GM21619 (cell line): ENCODE data around the gene MTERF1.
"Not testable (repeated sequence)": the region's sequence is repeated elsewhere in the genome, so short reads cannot be mapped to it uniquely, and the experiment has no call there.

Experiments used
- ATAC-seq: cut with Tn5 transposase; IDR thresholded peaks from one replicate; pipeline ENCODE4 v1.9.1; 2021; ENCODE audit not compliant: unreplicated experiment

MTERF1 gene, protein sequence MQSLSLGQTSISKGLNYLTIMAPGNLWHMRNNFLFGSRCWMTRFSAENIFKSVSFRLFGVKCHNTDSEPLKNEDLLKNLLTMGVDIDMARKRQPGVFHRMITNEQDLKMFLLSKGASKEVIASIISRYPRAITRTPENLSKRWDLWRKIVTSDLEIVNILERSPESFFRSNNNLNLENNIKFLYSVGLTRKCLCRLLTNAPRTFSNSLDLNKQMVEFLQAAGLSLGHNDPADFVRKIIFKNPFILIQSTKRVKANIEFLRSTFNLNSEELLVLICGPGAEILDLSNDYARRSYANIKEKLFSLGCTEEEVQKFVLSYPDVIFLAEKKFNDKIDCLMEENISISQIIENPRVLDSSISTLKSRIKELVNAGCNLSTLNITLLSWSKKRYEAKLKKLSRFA

DNA sequence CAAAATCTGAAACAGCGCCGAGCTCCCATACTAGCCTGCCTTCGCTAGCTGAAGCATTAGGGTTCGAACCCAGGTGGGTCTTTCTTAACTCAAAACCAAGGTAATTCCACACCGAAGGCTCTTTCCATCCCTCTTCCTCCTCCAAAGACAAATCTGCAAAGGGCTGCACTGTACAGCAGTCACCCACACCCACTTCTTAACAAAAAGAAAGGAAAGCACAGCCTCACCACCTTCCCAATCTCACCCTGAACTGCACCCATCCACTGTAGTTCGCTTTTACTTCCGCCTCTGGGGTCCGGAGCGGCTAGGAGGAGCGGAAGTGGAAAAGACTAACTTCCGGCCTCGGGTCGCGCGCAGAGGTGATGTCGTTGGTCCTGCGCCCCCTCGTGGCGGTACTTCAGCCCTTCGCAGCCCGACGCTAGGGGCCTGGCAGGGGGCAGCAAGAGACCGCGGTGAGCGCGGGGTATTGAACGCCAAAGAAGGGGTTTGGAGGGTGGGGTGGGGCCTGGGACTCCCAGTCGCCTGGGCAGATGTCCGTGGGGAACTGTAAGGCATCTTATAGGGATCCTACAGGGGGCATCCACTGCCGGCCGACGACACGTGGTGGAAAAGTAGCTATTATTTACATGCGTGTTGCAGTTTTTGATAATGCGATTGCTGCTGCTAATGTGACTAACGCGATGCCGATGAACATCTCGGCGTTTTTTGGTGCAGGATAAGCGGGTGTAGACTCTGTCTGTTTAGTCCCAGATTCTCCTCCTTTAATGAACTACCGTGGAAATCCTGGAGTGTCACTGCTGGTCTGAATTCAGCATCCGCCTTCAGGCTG, at the start of gene MTERF1:
Gene MTERF1, minus strand, starts transcription at position 290 of the 829 bp plus-strand sequence. CDS start 619 bp downstream, outside the sequence.
- peak; percentile 98 for ATAC-seq

DNA sequence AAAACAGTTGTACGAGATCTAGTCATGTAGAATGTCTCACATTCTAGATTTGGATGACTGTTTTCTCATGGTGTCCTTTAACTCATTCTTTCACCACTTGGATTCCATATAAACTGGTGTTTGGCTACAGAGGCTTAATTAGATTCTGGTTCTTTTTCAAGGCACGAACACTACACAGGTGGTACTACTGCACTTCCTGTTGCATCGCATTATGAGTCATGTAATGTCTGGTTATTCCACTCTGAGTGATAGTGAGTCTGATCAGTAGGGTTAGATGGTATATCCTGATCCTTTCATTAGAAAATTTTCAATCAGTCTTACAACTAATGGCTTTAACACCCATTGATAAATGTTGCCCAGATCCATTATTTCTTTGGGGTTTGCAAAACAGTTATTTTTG, 49.0 kb upstream of the MTERF1 start:
- ATAC-seq = peak; percentile 84

DNA sequence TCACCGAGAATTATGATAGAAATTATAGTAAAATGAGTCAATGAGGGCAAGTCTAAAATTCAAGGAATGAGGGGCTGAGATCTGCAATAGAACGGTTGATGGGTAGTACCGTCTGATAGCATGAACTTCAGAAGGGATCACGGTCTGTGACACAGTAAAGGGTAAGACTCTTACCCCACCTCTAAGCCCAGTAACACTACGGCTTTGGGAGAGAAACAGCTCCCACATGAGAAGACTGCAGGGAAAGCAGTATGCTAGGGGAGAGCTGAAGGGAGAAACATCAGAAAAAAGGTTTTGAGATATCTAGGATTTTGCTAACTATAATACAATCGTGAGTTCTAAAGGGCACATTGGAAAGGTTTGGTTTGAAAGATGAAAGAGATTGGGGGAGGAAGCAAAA, 47.4 kb upstream of the MTERF1 start:
- no peak for ATAC-seq

DNA sequence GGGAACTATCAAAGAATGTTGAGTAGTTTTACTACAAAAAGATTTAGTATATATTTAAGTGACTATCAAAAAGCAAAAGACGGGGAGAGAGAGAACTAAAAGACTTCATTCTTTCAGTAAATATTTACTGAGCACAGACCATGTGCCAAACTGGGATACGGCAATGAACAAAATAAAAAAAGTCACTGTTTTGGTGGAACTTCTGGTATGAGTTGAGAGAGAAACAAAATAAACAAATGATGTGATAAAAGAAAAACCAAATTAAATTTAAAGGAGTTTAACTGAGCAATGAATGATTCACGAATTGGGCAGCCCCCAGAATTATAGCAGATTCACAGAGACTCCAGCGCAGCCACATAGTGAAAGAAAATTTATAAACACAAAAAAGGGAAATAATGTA, 42.4 kb upstream of the MTERF1 start:
- ATAC-seq = no peak

DNA sequence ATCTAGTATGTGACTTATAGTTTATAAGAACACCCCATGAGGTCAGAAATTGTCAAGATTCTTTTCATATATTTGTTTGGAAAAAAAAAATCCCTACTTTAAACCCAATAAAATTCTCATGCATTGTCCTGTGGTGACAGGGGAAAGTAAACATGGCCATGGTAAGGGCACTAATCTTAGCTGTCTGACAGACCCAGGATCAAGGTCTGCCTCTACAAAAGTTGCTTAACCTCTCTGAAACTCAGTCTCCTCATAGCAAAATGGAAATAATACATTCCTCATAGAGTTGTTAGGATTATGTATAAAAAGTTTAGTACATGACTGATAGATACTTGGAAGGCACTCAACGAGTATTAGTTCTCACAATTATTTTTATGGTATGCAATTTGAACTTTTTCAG, 37.9 kb upstream of the MTERF1 start:
- no peak for ATAC-seq

DNA sequence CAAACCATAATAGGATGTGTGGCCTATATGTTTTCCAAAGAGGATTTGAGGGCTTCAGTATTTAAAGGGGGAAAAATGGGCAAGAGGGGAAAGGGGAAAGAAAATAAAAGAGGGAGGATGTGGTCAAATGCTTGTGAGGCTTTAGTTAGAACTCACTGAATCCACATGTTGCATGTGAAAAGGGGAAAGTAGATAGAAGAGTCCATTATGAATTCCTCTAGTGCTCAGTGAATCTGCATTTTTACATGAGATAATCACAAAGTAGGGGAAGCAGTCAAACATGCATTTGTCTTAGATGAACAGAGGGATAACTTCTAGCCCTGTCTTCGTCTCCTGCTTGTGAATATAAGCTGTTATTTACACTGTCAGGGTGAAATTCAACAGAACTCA, 35.5 kb upstream of the MTERF1 start:
- ATAC-seq = no peak

DNA sequence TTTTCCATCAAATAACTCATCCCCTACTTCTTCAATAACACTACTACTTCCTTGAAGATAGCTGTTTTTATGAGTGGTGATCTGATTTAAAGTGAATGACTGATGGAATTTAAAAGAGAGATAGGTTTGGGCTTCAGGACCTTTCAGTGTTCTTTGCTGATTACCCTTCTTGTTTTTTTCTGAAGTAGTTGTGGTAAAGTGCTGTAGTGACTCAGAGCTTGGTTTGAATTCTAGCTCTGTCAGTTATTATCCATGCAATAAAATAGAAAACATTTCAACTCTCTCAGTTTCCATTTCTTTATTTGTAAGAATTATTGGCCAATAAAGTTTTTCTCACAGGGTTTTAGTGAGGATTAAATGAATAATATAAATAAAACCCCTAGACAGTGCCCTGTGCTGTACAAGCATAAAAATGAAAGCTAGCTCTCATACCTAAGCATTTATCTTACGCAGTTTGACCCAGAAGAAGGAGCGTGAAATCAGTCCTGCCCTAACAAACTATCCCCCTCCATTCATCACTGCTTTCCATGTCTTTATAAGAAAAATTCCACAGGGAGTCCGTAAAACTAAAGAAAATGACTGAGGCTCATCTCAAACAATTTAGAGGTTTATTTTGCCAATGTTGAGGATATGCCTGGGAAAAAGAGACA, 35.0 kb upstream of the MTERF1 start:
- no peak for ATAC-seq

DNA sequence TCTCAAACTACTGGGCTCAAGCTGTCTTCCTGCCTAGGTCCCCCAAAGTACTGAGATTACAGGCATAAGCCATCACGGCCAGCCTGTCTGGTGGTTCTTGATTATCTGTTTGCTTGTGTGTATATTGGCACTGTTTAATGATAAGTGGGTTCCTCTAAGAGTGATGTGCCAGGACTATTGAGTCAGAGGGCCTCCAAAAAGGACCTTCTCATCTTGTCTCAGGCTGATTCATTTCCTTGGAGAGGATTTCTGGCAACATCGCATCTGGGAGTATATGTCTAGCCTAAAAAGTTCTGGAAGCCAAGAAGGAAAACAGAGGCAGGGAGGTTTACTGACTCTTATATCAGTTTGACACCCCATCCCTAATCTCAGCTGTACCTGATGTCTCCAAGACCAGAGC, 33.1 kb upstream of the MTERF1 start:
- ATAC-seq = no peak

DNA sequence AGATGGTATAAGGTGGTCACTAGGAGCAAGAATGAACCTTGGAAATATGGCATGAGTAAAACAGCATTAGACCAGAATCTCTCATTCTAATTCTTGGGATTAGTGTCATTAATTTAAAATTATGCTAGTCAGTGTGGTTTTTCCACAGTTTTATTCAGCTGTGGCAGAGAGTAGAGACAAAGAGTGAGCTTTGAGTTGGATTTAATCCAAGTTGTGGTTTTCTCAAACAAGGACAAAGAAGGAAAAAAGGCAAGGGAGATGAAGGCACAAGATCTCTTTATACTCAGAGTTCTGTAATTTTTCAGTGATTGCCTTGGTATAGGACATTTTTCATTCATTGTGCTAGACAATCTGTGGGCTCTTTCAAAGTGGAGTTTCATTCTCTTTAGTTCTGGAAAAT, 32.0 kb upstream of the MTERF1 start:
- ATAC-seq = no peak

DNA sequence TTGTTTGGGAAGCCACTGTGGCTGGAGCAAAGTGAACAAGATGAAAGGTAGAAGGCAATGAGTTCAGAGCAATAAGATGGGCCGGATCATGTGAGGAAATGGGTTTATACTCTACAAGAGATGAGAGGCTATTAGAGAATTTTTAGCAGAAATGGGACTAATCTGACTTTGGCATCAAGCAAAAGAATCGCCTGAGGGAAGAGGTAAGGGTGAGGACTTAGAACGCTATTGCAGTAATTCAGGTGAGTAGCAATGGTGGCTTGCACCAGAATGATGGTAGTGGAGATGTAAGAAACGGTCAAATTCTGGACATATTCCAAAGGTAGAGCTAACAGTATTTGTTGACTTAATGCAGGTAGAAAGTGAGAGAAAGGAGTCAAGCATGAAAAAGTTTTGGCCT, 30.6 kb upstream of the MTERF1 start:
- no peak for ATAC-seq

DNA sequence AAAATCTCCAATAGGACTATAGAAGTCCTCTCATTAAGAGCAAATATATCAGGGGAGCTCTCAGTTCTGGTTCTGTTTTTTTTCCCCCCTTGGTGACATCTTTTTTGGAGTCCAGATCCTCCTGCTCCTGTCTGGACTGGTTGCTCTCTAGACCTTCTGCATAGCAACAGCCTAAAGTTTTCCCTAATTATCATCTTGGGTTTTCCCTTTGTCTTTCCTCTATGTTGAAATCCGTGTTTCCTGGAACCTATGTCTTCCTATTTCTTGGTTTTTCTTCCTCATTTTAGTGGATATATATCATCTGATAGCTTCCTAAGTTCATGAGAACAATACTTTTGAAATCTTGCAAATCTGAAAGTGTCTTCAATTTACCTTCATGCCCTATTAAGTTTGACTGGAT, 29.7 kb upstream of the MTERF1 start:
- ATAC-seq = no peak

DNA sequence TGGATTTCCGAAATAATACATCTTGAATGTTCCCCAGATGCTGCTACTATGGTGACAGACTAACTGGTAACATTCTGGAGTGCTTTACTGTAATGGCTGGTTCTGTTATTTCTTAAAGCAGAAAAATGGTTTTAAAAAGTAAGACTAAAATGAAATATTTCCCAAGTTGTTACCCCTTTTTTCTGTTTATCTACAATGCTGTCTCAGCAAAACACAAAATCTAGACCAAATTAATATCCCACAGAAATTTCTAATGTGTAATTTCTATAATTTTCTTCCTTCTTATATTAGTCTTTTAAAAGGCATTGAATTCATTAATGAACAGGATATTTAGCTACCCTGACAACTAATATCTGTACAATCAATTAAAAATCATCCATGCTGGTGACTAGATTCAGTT, 19.1 kb upstream of the MTERF1 start:
- no peak for ATAC-seq

DNA sequence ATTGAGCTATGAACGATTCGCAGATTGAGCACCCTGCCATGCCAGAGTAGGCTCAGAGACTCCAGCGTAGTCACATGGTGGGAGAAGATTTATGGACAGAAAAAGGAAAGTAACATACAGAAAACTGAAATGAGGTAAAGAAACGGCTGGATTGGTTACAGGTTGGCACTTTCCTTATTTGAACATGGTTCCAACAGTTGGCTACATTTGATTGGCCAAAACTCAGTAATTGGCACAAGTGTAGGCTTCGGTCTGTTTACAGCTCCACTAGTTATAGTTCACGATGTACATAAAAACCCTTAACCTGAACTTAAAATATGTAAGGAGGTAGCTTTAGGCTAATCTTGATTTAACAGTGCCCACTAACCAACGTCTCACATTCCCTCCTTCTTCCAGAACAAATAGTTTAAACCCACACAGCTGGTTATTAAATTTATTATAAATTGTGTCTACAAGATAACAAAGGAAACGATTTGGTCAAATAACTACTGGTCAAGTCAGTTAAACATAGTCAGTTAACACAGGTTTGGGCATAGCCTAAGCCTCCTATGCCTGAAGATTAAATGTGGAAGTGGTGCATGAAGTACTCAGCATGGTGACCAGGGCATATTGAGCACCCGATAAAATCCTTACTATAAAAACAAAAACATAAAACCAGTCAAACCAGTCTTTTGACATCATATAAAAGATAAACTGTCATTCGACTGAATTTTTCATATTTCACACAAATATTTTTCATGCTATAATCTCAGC, 17.9 kb upstream of the MTERF1 start:
- ATAC-seq = no peak

DNA sequence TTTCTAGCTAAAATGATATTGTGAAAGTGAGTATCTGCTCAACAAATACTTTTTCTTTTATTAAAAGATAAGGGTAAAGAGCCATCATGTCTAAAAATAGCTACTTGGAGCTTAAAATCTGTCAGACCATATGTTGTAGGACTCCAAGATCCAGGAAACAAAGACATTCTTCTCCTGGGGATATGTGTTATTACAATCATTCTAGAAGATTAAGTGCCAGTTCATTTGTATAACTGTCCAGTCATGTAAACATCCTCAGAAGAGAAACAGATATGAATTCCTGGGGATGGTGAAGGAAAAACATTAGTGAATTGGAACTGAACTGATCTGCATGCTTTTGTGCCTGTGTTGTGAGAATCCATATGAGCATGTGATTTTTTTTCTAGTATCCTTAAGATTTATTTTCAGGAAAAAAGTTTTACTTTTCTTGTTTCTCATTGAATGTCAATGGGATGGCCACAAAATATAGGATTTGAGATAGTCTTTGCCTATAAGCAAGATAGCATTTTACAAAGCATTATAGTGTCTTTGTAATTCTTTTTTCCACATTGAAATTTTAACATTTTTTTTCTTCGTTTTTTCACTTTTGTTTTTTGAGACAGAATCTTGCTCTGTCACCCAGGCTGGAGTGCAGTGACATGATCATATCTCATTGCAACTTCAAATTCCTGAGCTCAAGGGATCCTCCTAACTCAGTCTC, 14.4 kb upstream of the MTERF1 start:
- no peak for ATAC-seq

DNA sequence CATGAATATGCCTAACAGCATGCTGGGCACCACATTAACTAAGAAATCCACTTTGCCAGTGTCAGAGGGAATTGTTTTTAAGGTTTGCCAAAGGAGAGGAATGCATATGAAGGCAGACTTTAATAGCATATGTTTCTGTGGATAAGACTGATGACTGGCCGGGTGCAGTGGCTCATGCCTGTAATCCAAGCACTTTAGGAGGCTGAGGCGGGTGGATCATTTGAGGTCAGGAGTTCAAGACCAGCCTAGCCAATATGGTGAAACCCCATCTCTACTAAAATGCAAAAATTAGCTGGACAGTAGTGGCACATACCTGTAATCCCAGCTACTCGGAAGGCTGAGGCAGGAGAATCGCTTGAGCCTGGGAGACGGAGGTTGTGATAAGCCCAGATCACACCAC, 13.2 kb upstream of the MTERF1 start:
- ATAC-seq = not testable (repeated sequence)

DNA sequence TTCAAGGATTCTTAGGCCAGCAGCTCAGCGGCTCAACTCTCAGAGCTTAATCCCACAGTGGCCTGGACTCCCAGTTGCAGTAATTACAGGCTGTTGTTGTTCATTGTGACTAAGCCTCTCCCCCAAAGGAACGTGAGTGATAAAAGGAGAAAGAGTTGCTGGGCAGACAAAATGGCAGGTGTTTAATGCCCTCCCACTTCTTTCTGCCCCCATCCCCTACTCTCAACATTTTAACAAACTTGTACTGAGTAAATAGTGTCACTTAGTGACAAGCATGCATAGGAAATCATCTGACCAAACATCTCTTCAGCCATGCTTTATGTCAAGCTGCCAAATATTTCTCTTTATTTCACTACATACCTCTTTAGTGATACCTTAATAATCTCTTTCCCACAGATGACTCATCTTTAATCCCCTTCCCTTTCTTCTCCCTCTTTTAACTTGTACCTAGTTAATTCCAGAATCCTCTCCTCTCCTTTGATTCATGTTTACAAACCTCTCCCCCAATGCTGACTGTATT, 12.4 kb upstream of the MTERF1 start:
- ATAC-seq = no peak

DNA sequence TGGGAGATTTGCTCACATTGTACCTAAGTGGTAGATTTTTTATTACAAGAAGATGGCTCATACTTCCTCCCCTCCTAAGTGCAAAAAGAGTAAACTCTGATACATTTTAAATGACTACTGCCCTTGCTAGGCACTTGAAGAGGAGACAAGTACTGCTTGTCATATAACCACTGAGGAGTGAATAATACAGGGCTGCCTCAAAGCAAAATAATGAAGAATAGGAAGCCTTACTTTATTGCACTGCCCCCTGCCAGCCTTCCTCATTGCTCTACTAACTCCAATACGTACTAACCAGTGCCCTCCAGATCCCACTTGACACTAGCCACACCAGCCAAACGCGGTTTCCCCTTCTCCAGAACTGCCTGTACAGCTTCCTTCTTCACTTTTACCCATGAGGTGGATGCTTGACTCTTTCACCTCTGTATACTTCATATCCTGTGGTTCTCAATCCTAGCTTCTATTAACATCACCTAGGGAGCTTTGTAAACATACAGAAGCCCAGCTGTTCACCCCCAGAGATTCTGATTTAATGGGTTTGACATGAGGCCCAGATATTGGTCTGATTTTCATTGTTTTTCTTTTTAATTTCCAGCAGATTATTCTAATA, 11.7 kb upstream of the MTERF1 start:
- ATAC-seq = no peak

DNA sequence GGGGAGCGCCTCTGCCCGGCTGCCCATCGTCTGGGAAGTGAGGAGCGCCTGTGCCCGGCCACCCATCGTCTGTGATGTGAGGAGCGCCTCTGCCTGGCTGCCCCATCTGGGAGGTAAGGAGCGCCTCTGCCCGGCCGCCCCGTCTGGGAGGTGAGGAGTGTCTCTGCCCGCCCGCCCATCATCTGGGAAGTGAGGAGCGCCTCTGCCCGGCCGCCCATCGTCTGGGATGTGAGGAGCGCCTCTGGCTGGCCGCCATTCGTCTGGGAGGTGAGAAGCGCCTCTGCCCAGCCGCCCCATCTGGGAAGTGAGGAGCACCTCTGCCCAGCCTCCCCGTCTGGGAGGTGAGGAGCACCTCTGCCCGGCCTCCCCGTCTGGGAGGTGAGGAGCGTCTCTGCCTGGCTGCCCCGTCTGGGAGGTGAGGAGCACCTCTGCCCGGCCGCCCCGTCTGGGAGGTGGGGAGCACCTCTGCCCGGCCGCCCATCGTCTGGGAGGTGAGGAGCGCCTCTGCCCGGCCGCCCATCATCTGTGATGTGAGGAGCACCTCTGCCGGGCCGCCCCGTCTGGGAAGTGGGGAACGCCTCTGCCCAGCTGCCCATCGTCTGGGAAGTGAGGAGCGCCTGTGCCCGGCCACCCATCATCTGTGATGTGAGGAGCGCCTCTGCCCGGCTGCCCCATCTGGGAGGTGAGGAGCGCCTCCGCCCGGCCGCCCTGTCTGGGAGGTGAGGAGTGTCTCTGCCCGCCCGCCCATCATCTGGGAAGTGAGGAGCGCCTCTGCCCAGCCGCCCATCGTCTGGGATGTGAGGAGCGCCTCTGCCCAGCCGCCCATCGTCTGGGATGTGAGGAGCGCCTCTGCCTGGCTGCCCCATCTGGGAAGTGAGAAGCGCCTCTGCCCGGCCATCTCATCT, 8.0 kb upstream of the MTERF1 start:
- not testable (repeated sequence) for ATAC-seq
